SU-DHL-6 (cell line): ENCODE results near the gene ENO3.

Experiments used
- EZH2phosphoT487 ChIP-seq: fragments of 200-600 bp; sonication (generic), shearing (Covaris generic); conservative IDR thresholded peaks from 2 replicates; pipeline ENCODE4 v1.6.1; 2018; ENCODE audit warnings: mild to moderate bottlenecking, antibody characterized with exemption, low read length, moderate library complexity, mixed read lengths
- TF ChIP-seq, protein P1 (sequence below): fragments of 200-600 bp; sonication (generic); IDR thresholded peaks from one replicate; pipeline ENCODE4 v1.5.1; 2017; ENCODE audit warnings: antibody characterized with exemption, mild to moderate bottlenecking, low read length, moderate library complexity; ENCODE audit not compliant: insufficient read depth, poor library complexity, severe bottlenecking

DNA sequence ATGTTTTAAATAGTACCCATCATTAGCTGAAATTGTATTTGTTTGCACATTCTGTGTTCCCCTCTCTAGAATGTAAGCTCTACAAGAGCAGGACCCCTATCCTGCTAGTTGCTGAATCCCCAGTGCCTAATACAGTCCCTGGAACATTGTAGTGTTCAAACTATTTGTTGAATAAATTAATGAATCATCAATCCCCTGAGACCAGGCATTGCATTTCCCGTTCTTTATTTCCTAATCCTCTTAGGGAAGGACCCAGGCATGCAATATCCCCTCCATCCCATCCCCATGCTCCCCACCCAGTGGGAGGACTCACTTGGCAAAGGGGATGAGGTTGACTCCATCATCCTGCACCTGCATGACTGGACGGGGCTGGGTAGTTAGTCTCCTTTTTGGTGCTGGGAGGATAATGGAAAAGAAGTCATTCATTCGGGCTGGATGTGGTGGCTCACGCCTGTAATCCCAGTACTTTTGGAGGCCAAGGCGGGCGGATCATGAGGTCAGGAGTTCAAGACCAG lies 43.2 kb downstream of the ENO3 start:
- TF ChIP-seq, protein P1, sequence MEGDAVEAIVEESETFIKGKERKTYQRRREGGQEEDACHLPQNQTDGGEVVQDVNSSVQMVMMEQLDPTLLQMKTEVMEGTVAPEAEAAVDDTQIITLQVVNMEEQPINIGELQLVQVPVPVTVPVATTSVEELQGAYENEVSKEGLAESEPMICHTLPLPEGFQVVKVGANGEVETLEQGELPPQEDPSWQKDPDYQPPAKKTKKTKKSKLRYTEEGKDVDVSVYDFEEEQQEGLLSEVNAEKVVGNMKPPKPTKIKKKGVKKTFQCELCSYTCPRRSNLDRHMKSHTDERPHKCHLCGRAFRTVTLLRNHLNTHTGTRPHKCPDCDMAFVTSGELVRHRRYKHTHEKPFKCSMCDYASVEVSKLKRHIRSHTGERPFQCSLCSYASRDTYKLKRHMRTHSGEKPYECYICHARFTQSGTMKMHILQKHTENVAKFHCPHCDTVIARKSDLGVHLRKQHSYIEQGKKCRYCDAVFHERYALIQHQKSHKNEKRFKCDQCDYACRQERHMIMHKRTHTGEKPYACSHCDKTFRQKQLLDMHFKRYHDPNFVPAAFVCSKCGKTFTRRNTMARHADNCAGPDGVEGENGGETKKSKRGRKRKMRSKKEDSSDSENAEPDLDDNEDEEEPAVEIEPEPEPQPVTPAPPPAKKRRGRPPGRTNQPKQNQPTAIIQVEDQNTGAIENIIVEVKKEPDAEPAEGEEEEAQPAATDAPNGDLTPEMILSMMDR: no peak
- TF ChIP-seq EZH2phosphoT487: no peak
